MCF 10A (cell line): ENCODE results near the gene PFKP. TPM values are rescaled to one million over a fixed set of nuclear protein-coding genes. Genes with fewer than 3 reads are reported as not detected.
A peak's percentile ranks its signal among the peaks of the same experiment; 100 is the strongest.

Experiments used
- BruUV-seq: library from RNA; stranded (reverse); fragments of 400-500 nt; replicated peaks from 2 replicates; lab custom pipeline; 2021; lab: Mats Ljungman, UMichigan
- CTCF ChIA-PET: fragments of 300-600 bp; sonication (Branson Sonifier 250); formaldehyde crosslinking; extraction: SDS; loops from one replicate; lab custom pipeline; 2021; ENCODE audit warnings: antibody characterized with exemption, inconsistent platforms; lab: Yijun Ruan, JAX
- POLR2A ChIA-PET: fragments of 300-600, 350-650 bp; sonication (Branson Sonifier 250); formaldehyde crosslinking; extraction: SDS; loops from one replicate; lab custom pipeline; 2020; ENCODE audit warnings: antibody characterized with exemption, inconsistent platforms; lab: Yijun Ruan, JAX
- DNase-seq: peaks from one replicate; pipeline ENCODE4 v3.0.0-alpha.2; 2018; ENCODE audit not compliant: unreplicated experiment
- H3K27ac Mint-ChIP-seq: one replicate; pipeline ENCODE4 v1.8.0; 2022; ENCODE audit warnings: mild to moderate bottlenecking, low read depth, mixed read lengths; ENCODE audit not compliant: unreplicated experiment
- H3K27me3 Mint-ChIP-seq: one replicate; pipeline ENCODE4 v1.8.0; 2022; ENCODE audit warnings: mixed read lengths; ENCODE audit not compliant: insufficient read depth, unreplicated experiment
- H3K36me3 Mint-ChIP-seq: one replicate; pipeline ENCODE4 v1.8.0; 2022; ENCODE audit warnings: mild to moderate bottlenecking, moderate library complexity, mixed read lengths; ENCODE audit not compliant: insufficient read depth, unreplicated experiment
- H3K4me1 Mint-ChIP-seq: one replicate; pipeline ENCODE4 v1.8.0; 2022; ENCODE audit warnings: mixed read lengths; ENCODE audit not compliant: insufficient read depth, unreplicated experiment
- H3K4me3 Mint-ChIP-seq: one replicate; pipeline ENCODE4 v1.8.0; 2022; ENCODE audit warnings: mild to moderate bottlenecking, moderate library complexity, mixed read lengths; ENCODE audit not compliant: unreplicated experiment
- H3K9me3 Mint-ChIP-seq: one replicate; pipeline ENCODE4 v1.8.0; 2022; ENCODE audit warnings: mixed read lengths; ENCODE audit not compliant: unreplicated experiment
- intact Hi-C: fragments of 100-400 bp; cut with micrococcal nuclease; formaldehyde crosslinking; loops from 2 replicates; pipeline ENCODE4 v1.14.1; 2022
- total RNA-seq: library from RNA; stranded (reverse); gene quantifications from 2 replicates; pipeline ENCODE4 v1.2.3, GENCODE V29; 2022
- TF ChIP-seq, protein P1 (sequence below): fragments of 200-600 bp; IDR thresholded peaks from one replicate; pipeline ENCODE4 v1.8.0; 2022; ENCODE audit warnings: antibody characterized with exemption, mild to moderate bottlenecking; ENCODE audit not compliant: unreplicated experiment

PFKP gene
- total RNA-seq, 1 experiment from 2014 or later = 186 TPM

- H3K9me3 Mint-ChIP-seq = no peaks in the 10 kb centered on the region
- no peak for DNase-seq
Observed at GRCh38 chr10:3127921-3128320, 60.6 kb downstream of the PFKP start.

DNA sequence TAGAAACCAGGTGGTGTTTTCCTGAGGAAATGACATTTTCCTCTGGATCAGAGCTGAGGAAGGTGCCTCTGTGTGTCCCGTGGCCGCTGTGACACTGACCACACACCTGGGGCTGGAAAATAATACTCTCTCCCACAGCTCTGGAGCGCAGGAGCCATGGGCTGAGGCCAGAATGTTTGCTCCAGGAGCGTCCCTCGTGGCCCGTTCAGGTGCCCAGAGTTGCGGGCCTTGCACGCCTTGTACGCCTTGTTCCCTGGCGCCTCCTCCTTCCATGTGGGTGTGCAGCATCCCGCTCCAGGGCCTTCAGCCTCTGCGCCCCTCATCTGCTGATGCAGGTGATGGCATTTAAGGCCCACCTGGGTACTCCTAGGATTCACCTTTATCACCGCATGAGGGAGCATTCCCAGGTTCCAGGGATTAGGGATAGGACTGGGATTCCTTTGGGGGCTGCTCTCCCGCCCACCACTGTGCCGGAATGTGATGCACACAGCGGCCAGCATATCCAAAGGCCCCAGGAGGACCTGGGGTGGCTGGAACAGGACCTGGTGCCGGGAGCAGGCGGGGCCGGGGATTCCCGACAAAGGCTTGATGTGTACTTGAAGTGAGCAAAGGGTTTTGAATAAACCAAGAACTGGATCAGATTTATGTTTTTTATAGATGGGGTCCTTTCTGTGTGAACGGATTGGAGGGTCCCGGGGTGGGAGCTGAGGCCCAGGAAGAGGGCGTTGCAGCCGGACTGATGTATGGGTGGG lies 61.2 kb downstream of the PFKP start:
- no TSS peak for BruUV-seq
- H3K4me3 Mint-ChIP-seq = no peak overlapping the region
- H3K4me1 Mint-ChIP-seq = peaks cover 18% of the 10 kb centered on the region
- peaks cover 66% of the 10 kb centered on the region for H3K36me3 Mint-ChIP-seq
- DNase-seq = no peak
- POLR2A ChIA-PET = interaction anchor here (0.6 to 3.1 kb wide), 3 partner anchors 11 to 35 kb away, joined by 3 to 12 read pairs (median 5); no protein-coding TSS in a partner anchor
- no peaks in the 10 kb centered on the region for H3K27me3 Mint-ChIP-seq
- no peaks in the 10 kb centered on the region for H3K9me3 Mint-ChIP-seq
- intact Hi-C loops = no loop called here
- TF ChIP-seq, protein P1, sequence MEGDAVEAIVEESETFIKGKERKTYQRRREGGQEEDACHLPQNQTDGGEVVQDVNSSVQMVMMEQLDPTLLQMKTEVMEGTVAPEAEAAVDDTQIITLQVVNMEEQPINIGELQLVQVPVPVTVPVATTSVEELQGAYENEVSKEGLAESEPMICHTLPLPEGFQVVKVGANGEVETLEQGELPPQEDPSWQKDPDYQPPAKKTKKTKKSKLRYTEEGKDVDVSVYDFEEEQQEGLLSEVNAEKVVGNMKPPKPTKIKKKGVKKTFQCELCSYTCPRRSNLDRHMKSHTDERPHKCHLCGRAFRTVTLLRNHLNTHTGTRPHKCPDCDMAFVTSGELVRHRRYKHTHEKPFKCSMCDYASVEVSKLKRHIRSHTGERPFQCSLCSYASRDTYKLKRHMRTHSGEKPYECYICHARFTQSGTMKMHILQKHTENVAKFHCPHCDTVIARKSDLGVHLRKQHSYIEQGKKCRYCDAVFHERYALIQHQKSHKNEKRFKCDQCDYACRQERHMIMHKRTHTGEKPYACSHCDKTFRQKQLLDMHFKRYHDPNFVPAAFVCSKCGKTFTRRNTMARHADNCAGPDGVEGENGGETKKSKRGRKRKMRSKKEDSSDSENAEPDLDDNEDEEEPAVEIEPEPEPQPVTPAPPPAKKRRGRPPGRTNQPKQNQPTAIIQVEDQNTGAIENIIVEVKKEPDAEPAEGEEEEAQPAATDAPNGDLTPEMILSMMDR = no peak
- CTCF ChIA-PET = no interaction called here
- no peak overlapping the region for H3K27ac Mint-ChIP-seq

More at GRCh38 chr10:3127921-3128320, 60.6 kb downstream of the PFKP start:
- H3K27ac Mint-ChIP-seq = no peak overlapping the region
- ChIA-PET POLR2A (no interaction called here), CTCF (no interaction called here)
- no peaks in the 10 kb centered on the region for H3K27me3 Mint-ChIP-seq
- intact Hi-C loops = no loop called here
- no peak overlapping the region for H3K4me3 Mint-ChIP-seq
- peaks cover 64% of the 10 kb centered on the region for H3K36me3 Mint-ChIP-seq
- no TSS peak for BruUV-seq
- TF ChIP-seq, protein P1 = no peak
- H3K4me1 Mint-ChIP-seq = peaks cover 17% of the 10 kb centered on the region

DNA sequence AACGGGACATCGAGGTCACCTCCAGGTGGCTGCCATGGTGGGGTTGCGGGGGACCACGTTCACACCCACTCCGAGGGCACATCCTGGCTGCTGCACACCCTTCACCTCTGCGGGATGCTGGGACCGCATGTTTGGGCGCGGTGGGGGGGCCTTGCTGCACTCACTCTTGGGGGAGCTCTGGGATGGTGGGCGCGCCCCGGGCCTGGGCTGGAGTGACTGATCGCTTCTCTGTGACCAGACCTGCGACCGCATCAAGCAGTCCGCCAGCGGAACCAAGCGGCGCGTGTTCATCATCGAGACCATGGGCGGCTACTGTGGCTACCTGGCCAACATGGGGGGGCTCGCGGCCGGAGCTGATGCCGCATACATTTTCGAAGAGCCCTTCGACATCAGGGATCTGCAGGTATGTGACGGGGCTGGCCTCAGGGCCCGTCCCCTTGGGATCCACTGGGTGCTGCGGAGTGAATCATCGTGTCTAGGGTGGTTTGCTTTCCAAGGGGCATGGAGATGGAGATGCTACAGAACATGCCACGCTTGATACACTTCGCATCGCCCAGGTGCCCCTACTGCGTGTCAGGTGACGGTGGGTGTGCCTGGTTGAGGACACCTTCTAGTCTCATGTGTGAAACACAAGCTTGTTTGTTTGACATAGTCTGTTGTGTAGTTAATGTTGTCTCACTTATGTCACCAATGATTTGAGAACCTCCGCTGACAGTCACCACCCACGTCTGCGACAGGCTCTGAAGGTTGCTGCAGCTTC lies 62.4 kb downstream of the PFKP start:
- Mint-ChIP-seq H3K4me3 (no peak overlapping the region), H3K9me3 (no peaks in the 10 kb centered on the region), H3K27ac (no peak overlapping the region), H3K36me3 (peaks cover 71% of the 10 kb centered on the region), H3K27me3 (no peaks in the 10 kb centered on the region), H3K4me1 (peaks cover 18% of the 10 kb centered on the region)
- ChIA-PET CTCF (interaction anchor here (0.6 to 1.0 kb wide), 2 partner anchors 10 to 34 kb away, joined by 3 read pairs; no protein-coding TSS in a partner anchor), POLR2A (interaction anchor here (1.0 to 3.1 kb wide), 3 partner anchors 12 to 59 kb away, joined by 3 to 12 read pairs (median 5); no protein-coding TSS in a partner anchor)
- BruUV-seq = no TSS peak
- TF ChIP-seq, protein P1 = no peak
- DNase-seq = no peak
- intact Hi-C loops = no loop called here

DNA sequence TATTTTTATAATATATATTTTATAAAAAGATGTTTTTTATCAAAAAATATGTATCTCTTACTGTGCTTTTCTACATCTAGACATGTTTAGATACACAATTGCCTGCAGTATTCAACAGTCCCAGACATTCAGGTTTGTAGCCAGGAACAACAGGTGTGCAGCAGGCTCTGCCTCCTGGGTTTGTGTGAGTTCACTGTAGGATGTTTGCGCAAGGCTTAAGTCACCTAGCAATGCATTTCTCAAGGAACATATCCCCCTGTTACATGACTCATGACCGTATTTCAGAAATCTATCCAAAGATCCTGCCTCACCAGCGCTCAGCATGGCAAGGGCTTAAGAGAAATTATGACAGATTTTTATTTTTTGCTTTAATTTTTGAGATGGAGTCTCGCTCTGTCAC lies 63.8 kb downstream of the PFKP start:
- Mint-ChIP-seq H3K4me3 (no peak overlapping the region), H3K27me3 (no peaks in the 10 kb centered on the region), H3K9me3 (no peaks in the 10 kb centered on the region), H3K36me3 (peaks cover 77% of the 10 kb centered on the region), H3K4me1 (peaks cover 18% of the 10 kb centered on the region), H3K27ac (peak overlapping the region; percentile 82)
- ChIA-PET CTCF (interaction anchor here (0.6 kb wide), 1 partner anchor 14 kb away, joined by 3 read pairs; no protein-coding TSS in a partner anchor), POLR2A (interaction anchor here (0.7 to 3.1 kb wide), 8 partner anchors 8 to 60 kb away, joined by 3 to 12 read pairs (median 4); no protein-coding TSS in a partner anchor)
- peak; percentile 94 for DNase-seq
- BruUV-seq = no TSS peak
- intact Hi-C loops = loop anchor here (1.0 kb wide), 2 partner anchors 41 to 63 kb away; partner anchors contain the start of gene PITRM1
- TF ChIP-seq, protein P1 = no peak
